Esophagus muscularis mucosa (tissue), 4 donors: ENCODE results near the gene PPT1.

Source experiments
- CTCF ChIP-seq, 3 experiments: fragments of 200-600 bp in 2 of 3; fragments of 450-650 bp in 1 of 3; sonication (generic) in 2 of 3; IDR thresholded peaks; one replicate each; pipeline ENCODE4 v1.5.1; 2017 to 2019; ENCODE audit warnings: antibody characterized with exemption in 3 of 3, mild to moderate bottlenecking in 2 of 3, moderate library complexity in 1 of 3
- EP300 ChIP-seq: sonication (generic); formaldehyde crosslinking; IDR thresholded peaks from one replicate; pipeline ENCODE4 v1.6.1; 2017; ENCODE audit warnings: antibody characterized with exemption
- POLR2A ChIP-seq: fragments of 450-650 bp; IDR thresholded peaks from one replicate; pipeline ENCODE4 v1.6.1; 2017; ENCODE audit warnings: antibody characterized with exemption, moderate library complexity, mild to moderate bottlenecking, low read depth
- POLR2AphosphoS5 ChIP-seq, 2 donors: sonication (generic); formaldehyde crosslinking; IDR thresholded peaks; one replicate each; pipeline ENCODE4 v1.6.1; 2017; ENCODE audit warnings: antibody characterized with exemption in 2 of 2

GRCh38 chr1:40057310-40058030 is 39.6 kb downstream of the PPT1 start:
- no peak for TF ChIP-seq CTCF (IDR thresholded peaks at IDR 0.05)
- no peak for TF ChIP-seq POLR2AphosphoS5 (IDR thresholded peaks at IDR 0.05)
- no peak for TF ChIP-seq EP300
- TF ChIP-seq POLR2A: no peak
